Fibroblast of pulmonary artery (primary cell): ENCODE data around the gene ZHX3.

Experiments used
- DNase-seq: peaks from one replicate; pipeline ENCODE4 v3.0.0-alpha.2; 2010; ENCODE audit warnings: low read depth
- H3K4me3 ChIP-seq: replicated peaks from 2 replicates; pipeline ENCODE4 v1.5.1; 2011; ENCODE audit warnings: low read depth, mild to moderate bottlenecking, control low read depth, low read length, moderate library complexity
- TF ChIP-seq, protein P1 (sequence below): IDR thresholded peaks from 2 replicates; pipeline ENCODE4 v1.5.1; 2011; ENCODE audit warnings: mild to moderate bottlenecking, control low read depth, low read length, inconsistent platforms; ENCODE audit errors: missing control alignments

ZHX3 gene

DNA sequence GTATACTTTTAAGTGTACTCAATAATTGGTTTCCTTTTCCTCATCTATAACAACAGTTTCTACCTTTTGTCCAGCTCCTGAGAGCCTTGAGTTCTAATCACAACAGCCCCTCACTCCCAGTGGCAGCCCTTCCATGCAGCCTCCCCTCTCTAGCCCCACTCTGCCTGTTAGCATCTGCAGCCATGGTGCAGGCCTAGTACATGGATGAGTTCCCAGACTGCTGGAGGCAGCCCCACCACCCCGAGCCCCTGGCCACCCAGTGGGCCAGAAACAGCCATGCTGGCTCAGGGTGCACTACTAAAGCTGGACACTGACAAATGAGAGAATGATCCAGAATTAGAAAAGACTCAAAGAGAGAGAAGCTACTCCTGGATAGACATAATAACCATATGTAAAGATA, 13.4 kb upstream of the ZHX3 start:
- TF ChIP-seq, protein P1, sequence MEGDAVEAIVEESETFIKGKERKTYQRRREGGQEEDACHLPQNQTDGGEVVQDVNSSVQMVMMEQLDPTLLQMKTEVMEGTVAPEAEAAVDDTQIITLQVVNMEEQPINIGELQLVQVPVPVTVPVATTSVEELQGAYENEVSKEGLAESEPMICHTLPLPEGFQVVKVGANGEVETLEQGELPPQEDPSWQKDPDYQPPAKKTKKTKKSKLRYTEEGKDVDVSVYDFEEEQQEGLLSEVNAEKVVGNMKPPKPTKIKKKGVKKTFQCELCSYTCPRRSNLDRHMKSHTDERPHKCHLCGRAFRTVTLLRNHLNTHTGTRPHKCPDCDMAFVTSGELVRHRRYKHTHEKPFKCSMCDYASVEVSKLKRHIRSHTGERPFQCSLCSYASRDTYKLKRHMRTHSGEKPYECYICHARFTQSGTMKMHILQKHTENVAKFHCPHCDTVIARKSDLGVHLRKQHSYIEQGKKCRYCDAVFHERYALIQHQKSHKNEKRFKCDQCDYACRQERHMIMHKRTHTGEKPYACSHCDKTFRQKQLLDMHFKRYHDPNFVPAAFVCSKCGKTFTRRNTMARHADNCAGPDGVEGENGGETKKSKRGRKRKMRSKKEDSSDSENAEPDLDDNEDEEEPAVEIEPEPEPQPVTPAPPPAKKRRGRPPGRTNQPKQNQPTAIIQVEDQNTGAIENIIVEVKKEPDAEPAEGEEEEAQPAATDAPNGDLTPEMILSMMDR: no peak
- H3K4me3 ChIP-seq: no peak overlapping the region
- DNase-seq: no peak

DNA sequence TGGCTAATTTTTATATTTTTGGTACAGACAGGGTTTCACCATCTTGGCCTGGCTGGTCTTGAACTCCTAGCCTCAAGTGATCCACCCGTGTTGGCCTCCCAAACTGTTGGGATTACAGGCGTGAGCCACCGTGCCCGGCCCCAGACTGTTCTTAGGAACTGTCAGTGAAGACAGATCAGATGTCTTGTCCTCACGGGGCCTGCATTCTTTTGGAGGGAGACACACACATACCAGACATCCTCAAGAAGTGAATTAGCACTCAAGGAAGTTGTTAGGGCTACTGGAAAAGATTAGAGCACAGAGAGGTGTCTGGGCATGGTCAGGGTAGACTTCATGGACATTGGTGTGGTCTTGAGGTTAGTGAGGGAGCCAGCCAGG, 12.8 kb upstream of the ZHX3 start:
- H3K4me3 ChIP-seq: no peak overlapping the region
- no peak for DNase-seq
- TF ChIP-seq, protein P1: no peak

DNA sequence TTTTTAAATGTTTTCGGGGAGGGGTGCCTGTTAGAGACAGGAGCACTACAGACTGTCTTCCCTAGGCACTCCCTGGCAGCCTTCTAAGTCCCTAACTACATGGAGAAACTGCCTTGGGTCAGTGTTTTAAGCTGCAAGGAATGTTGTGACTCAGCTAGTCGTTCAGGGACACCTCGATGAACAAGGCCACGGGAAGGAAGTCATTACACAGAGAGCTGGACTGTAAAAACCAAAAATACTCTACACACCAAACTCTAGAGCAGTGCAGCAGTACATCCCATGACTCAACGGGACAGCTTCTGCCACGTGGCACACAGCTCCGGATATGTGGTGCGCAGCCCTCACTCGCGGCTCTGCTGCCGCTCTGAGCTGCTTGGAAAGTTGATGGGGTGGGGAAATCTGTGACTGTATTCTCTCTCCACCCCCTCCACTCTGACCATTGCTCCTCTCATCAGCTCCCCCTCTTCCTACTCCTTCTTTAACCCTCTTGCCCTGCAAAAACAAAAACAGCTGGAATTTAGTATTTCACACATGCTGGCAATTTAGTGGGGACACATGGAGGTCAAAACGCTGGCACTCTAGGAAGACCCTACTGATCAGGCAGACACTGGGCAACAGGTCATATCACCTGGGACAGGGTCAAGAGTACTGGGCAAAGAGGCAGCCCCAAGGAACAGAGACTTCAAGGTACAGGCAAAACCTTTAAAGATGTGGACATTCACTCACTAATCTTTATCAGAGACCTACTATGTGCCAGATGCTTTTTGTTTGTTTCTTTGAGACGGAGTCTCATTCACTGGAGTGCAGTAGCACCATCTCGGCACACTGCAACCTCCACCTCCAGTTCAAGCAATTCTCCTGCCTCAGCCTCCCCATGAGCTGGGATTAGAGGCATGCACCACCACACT, 12.2 kb upstream of the ZHX3 start:
- H3K4me3 ChIP-seq: no peak overlapping the region
- TF ChIP-seq, protein P1: no peak
- peak; percentile 96 for DNase-seq

DNA sequence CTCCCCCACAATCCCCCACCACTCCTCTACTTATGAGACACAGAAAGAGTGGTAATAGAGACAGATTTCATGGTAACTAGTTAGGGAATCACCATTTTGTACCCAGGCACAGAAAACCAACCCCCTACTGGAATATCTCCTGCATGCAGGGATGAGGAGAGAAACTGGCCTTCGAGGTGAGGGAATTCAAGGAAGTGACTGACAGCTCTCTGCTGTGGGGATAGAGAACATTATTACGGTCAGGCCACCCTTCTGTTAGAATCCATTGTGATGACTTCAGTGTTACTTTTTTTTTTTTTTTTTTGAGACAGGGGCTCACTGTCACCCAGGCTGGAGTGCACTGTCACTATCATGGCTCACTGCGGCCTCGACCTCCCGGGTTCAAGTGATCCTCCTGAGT, 9.6 kb upstream of the ZHX3 start:
- H3K4me3 ChIP-seq: no peak overlapping the region
- no peak for DNase-seq
- TF ChIP-seq, protein P1: no peak

DNA sequence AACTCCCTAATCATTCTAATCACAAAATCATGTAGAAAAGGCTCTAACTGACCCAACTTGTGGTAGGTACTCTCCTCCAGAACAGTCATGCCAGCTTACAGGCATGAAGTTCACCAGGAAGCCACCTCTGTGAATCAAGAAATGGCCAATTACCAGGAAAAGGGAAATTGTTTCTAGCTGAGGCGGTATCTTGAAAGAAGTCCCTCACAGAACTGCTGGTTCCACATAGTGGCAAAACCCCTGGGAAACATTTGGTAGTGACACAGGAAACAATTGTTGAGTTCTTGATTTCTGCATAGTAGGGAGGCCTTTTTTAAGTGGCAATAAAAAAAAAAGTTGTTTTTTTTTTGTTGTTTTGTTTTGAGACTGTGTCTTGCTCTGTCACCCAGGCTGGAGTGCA, 3.4 kb upstream of the ZHX3 start:
- no peak for DNase-seq
- TF ChIP-seq, protein P1: no peak
- H3K4me3 ChIP-seq: no peak overlapping the region

DNA sequence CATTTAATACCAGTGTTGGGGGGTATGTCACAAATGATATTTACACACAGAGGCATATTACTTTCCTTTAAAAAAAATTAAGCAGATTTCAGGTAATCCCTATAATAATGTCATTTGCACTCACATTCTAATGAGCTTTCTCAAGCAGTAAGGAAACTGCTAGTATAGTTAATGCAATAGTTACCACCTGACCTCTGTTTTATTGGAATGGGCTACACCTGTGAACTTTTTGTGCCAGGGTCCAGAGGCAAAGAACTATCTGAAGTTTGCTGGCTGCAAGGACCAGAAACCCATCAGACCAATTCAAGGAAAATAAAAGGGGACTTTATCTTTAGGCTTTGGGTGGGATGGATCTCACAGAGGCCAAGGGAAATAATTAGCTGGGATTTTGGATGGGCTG, 2.9 kb upstream of the ZHX3 start:
- DNase-seq: no peak
- H3K4me3 ChIP-seq: no peak overlapping the region
- TF ChIP-seq, protein P1: no peak

DNA sequence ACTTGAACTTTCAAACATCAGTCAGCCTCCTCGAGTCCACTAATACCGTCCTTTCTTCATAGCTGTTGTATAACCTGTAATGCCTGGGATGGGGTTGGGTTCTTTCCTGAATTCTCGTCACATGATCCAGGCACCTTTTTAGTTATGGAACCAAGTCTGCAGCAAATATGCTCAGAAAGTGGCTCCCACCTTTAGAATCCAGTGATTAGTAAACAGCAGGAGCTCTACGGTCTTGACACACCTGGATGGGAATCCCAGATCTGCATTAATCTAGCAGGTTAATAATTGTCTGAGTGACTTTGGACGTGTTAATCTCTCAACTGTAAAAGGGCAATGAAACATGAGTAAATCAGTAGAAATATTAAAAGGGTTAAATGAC, 729 bp upstream of the ZHX3 start:
- TF ChIP-seq, protein P1: no peak
- DNase-seq: no peak
- peak overlapping the region; percentile 51 for H3K4me3 ChIP-seq
